ENCODE data around the gene EFCAB14. TPM values are rescaled to one million over a fixed set of nuclear protein-coding genes. Genes with fewer than 3 reads are reported as not detected.

The EFCAB14 gene
- total and polyA plus RNA-seq, 10 of the 15 experiments (the other 5 are each of a cell fraction or from before 2014, with no cell fraction given): 7.8 to 66.0 (median 41.6) TPM

GRCh38 chr1:46742069-46742468 lies 23.2 kb upstream of the EFCAB14 start (continued):
- TF ChIP-seq NFXL1 (IDR thresholded peaks at IDR 0.05; ENCODE audit: borderline replicate concordance) (no peak), MTA2 (IDR thresholded peaks at IDR 0.05; ENCODE audit: low read depth) (no peak), ELK1 (IDR thresholded peaks at IDR 0.05; ENCODE audit: low read depth, low read length) (no peak), NR2C1 (IDR thresholded peaks at IDR 0.05) (no peak), SMC3 (IDR thresholded peaks at IDR 0.05; ENCODE audit: borderline replicate concordance, low read length) (no peak)
- TF ChIP-seq, protein P1, sequence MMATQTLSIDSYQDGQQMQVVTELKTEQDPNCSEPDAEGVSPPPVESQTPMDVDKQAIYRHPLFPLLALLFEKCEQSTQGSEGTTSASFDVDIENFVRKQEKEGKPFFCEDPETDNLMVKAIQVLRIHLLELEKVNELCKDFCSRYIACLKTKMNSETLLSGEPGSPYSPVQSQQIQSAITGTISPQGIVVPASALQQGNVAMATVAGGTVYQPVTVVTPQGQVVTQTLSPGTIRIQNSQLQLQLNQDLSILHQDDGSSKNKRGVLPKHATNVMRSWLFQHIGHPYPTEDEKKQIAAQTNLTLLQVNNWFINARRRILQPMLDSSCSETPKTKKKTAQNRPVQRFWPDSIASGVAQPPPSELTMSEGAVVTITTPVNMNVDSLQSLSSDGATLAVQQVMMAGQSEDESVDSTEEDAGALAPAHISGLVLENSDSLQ (IDR thresholded peaks at IDR 0.05): no peak

DNA sequence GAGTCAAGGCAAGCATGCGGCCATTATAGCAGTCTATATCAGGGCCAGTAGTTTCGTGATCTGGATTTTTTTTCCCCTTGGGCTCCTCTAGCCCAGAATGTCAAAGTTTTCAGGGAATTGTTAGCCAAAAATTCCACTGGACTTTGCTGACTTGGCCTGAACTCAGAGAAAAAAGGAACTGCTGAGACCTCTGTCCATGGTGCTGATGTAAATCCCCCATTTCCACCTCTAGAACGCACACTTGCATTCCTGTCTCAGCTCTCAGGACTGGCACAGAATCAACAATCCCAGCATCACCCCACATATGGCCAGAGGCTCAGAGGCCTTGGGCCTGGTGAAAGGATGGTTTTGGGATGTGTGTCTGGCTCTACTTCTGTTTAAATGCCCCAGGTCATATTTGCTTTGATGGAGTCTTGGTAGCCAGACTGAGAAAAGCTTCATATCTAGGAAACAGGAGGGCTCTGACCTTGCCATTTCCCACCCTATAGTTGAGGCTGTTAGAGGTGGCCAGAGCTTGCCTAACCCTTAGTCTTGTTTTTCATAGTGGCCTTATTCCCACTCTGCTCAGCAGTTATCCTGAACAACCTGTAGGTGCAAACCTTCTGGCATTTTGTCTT lies 16.9 kb upstream of the EFCAB14 start:
- ChIA-PET POLR2A (no interaction called here), CTCF (interaction anchor here (0.8 to 1.3 kb wide), 2 partner anchors 10 to 19 kb away, joined by 3 read pairs; no protein-coding TSS in a partner anchor), RAD21 (ENCODE audit: unreplicated experiment) (interaction anchor here (0.8 kb wide), 1 partner anchor 16 kb away, joined by 3 read pairs; no protein-coding TSS in a partner anchor), SMC1A (ENCODE audit: uncharacterized antibody, unreplicated experiment) (no interaction called here)
- Histone ChIP-seq H3K9ac (ENCODE audit: control insufficient read depth, insufficient read depth, low read length) (no peak overlapping the region), H3K9me3 (replicated peaks; ENCODE audit: control insufficient read depth, insufficient read depth, low read length) (no peaks in the 10 kb centered on the region), H3K79me2 (ENCODE audit: control insufficient read depth, insufficient read depth, low read length) (no peaks in the 10 kb centered on the region), H3K27me3 (replicated peaks in 1 of 2; ENCODE audit: control insufficient read depth in 2 of 2, insufficient read depth in 2 of 2, low read length in 1 of 2) (no peaks in the 10 kb centered on the region), H3K4me3 (no peak overlapping the region), H3K4me2 (ENCODE audit: control insufficient read depth, insufficient read depth) (no peak overlapping the region), H3K27ac (ENCODE audit: control insufficient read depth, insufficient read depth) (no peak overlapping the region), H3K4me1 (ENCODE audit: control insufficient read depth, insufficient read depth, low read length) (no peaks in the 10 kb centered on the region), H4K20me1 (ENCODE audit: control insufficient read depth, insufficient read depth) (no peaks in the 10 kb centered on the region), H2AFZ (ENCODE audit: control insufficient read depth, low read depth, low read length) (no peak overlapping the region), H3K36me3 (ENCODE audit: control insufficient read depth in 2 of 2, insufficient read depth in 2 of 2, low read length in 1 of 2) (no peaks in the 10 kb centered on the region)
- peak; percentile 59 for ATAC-seq
- DNase-seq (ENCODE audit: low read depth, low spot score): no peak
- no TSS peak for BruUV-seq (replicated peaks)
- in situ Hi-C loops (cut with MboI) (no loop called here), intact Hi-C loops (cut with micrococcal nuclease; ENCODE audit: unreplicated experiment) (no loop called here)
- FAIRE-seq: peak; percentile 85
- WGBS (ENCODE audit: insufficient coverage, insufficient replicate concordance, low lambda C conversion rate, missing lambda C conversion rate): 0% methylated on average over 3 of the region's 3 CpGs
- TF ChIP-seq MEF2A (IDR thresholded peaks at IDR 0.05; ENCODE audit: insufficient read depth, low read depth, low read length) (no peak), HDAC6 (IDR thresholded peaks at IDR 0.05; ENCODE audit: unreplicated experiment) (no peak), CTCF (IDR thresholded peaks at IDR 0.05 in 2 of 3, conservative IDR thresholded peaks at IDR 0.05 in 1 of 3; ENCODE audit: control insufficient read depth in 2 of 3, extremely low read depth in 1 of 3, insufficient read depth in 1 of 3, low read depth in 3 of 3, low read length in 3 of 3) (peak; percentile 28 to 39 (median 35); a peak in 5 of 6 replicates), YY1 (IDR thresholded peaks at IDR 0.05; ENCODE audit: low read depth, low read length) (0 out of 2 replicates have a peak, but pooled peaks have one; percentile 16), RCOR1 (conservative IDR thresholded peaks at IDR 0.05; ENCODE audit: low read depth, low read length) (0 out of 2 replicates have a peak, but pooled peaks have one; percentile 43), ESRRA (IDR thresholded peaks at IDR 0.05; ENCODE audit: low read length) (no peak), SPI1 (IDR thresholded peaks at IDR 0.05; ENCODE audit: borderline replicate concordance, insufficient read depth, low read depth, low read length) (peak; percentile 88), REST (IDR thresholded peaks at IDR 0.05; ENCODE audit: low read depth, low read length) (peak; percentile 98), EED (IDR thresholded peaks at IDR 0.05; ENCODE audit: low read depth) (no peak)
